HL-60 (cell line): Measurements from ENCODE around the gene ANKRD11.
"Not testable (repeated sequence)": the region's sequence is repeated elsewhere in the genome, so short reads cannot be mapped to it uniquely, and the experiment has no call there.

Experiments used
- DNase-seq, 2 experiments: peaks; one replicate each; pipeline ENCODE4 v3.0.0-alpha.2; 2010 to 2020; ENCODE audit warnings: low read depth in 1 of 2, low spot score in 1 of 2
- H3K27ac ChIP-seq: fragments of 250-450 bp; sonication (Bioruptor Pico); replicated peaks from 2 replicates; pipeline ENCODE4 v1.5.1; 2020; ENCODE audit warnings: mild to moderate bottlenecking, moderate library complexity
- H3K27me3 ChIP-seq: fragments of 250-450 bp; sonication (Bioruptor Pico); 2 replicates; pipeline ENCODE4 v1.5.1; 2021; ENCODE audit warnings: mild to moderate bottlenecking, moderate library complexity; ENCODE audit not compliant: insufficient read depth, poor library complexity, severe bottlenecking
- H3K4me3 ChIP-seq: replicated peaks from 2 replicates; pipeline ENCODE4 v1.5.1; 2011; ENCODE audit warnings: mild to moderate bottlenecking, control low read depth, low read length; ENCODE audit not compliant: insufficient read depth
- CTCF ChIP-seq: IDR thresholded peaks from one replicate; pipeline ENCODE4 v1.5.1; 2011; ENCODE audit warnings: low read length, control low read depth, inconsistent platforms; ENCODE audit not compliant: insufficient read depth
- GABPA ChIP-seq: IDR thresholded peaks from 2 replicates; pipeline ENCODE4 v1.6.1; 2012; ENCODE audit warnings: low read depth
- POLR2AphosphoS5 ChIP-seq: IDR thresholded peaks from 2 replicates; pipeline ENCODE4 v1.6.1; 2012; ENCODE audit warnings: low read depth
- REST ChIP-seq: IDR thresholded peaks from 2 replicates; pipeline ENCODE4 v1.6.1; 2012; ENCODE audit warnings: low read depth; ENCODE audit not compliant: insufficient replicate concordance
- SPI1 ChIP-seq: IDR thresholded peaks from 2 replicates; pipeline ENCODE4 v1.6.1; 2012; ENCODE audit warnings: low read depth, mild to moderate bottlenecking, borderline replicate concordance

ANKRD11 gene

GRCh38 chr16:89439659-89440058 is 50.7 kb downstream of the ANKRD11 start:
- TF ChIP-seq CTCF (no peak), SPI1 (no peak), POLR2AphosphoS5 (no peak), REST (no peak), GABPA (no peak)
- Histone ChIP-seq H3K4me3 (no peak overlapping the region), H3K27ac (no peak overlapping the region), H3K27me3 (no peaks in the 10 kb centered on the region)
- no peak for DNase-seq

- H3K27ac ChIP-seq = no peak overlapping the region
- TF ChIP-seq POLR2AphosphoS5 (no peak), SPI1 (no peak), CTCF (no peak)
- DNase-seq = no peak
Observed at GRCh38 chr16:89437991-89438390, 52.4 kb downstream of the ANKRD11 start.

GRCh38 chr16:89437251-89437987 is 52.9 kb downstream of the ANKRD11 start:
- Histone ChIP-seq H3K27ac (no peak overlapping the region), H3K27me3 (no peaks in the 10 kb centered on the region), H3K4me3 (no peak overlapping the region)
- no peak for DNase-seq
- no peak for TF ChIP-seq GABPA
- TF ChIP-seq POLR2AphosphoS5 = no peak
- peak; percentile 17; the same call in 1 of the 2 replicates for TF ChIP-seq SPI1

More at GRCh38 chr16:89437991-89438390, 52.4 kb downstream of the ANKRD11 start:
- Histone ChIP-seq H3K27me3 (no peaks in the 10 kb centered on the region), H3K4me3 (no peak overlapping the region)

- no peak for TF ChIP-seq GABPA
- TF ChIP-seq SPI1 = no peak
- no peak for TF ChIP-seq REST
- TF ChIP-seq CTCF = no peak
- no peak for TF ChIP-seq POLR2AphosphoS5
- peak overlapping the region; percentile 26 for H3K27ac ChIP-seq
- no peaks in the 10 kb centered on the region for H3K27me3 ChIP-seq
- DNase-seq = peak in 1 of 2 experiments; percentile 66
- no peak overlapping the region for H3K4me3 ChIP-seq
Observed at GRCh38 chr16:89436366-89436765, 54.0 kb downstream of the ANKRD11 start.

GRCh38 chr16:89435059-89435458 is 55.3 kb downstream of the ANKRD11 start:
- DNase-seq, H3K27ac ChIP-seq, H3K4me3 ChIP-seq, H3K27me3 ChIP-seq: not testable (repeated sequence)
